AML-193 (cell line): Measurements from ENCODE around the gene PRSS27.
"Not testable (repeated sequence)": the region's sequence is repeated elsewhere in the genome, so short reads cannot be mapped to it uniquely, and the experiment has no call there.

ENCODE experiments used
- DNase-seq, 2 experiments: peaks; one replicate each; lab custom pipeline; 2025; lab: John Stamatoyannopoulos, UW

PRSS27 gene

GRCh38 chr16:2692948-2693651 lies 26.9 kb downstream of the PRSS27 start:
- no peak for DNase-seq

- DNase-seq: no peak
Measured at GRCh38 chr16:2692251-2692947, 27.6 kb downstream of the PRSS27 start.

GRCh38 chr16:2691491-2692248 lies 28.4 kb downstream of the PRSS27 start:
- no peak for DNase-seq

- DNase-seq: no peak
Measured at GRCh38 chr16:2690852-2691251, 29.2 kb downstream of the PRSS27 start.

- DNase-seq: no peak
Measured at GRCh38 chr16:2689968-2690801, 29.8 kb downstream of the PRSS27 start.

GRCh38 chr16:2689422-2689821 lies 30.6 kb downstream of the PRSS27 start:
- not testable (repeated sequence) for DNase-seq

GRCh38 chr16:2687531-2688308 lies 32.3 kb downstream of the PRSS27 start:
- DNase-seq: no peak

- DNase-seq: peak; percentile 87 to 88
Measured at GRCh38 chr16:2686912-2687507, 33.0 kb downstream of the PRSS27 start.

GRCh38 chr16:2686075-2686474 lies 33.9 kb downstream of the PRSS27 start:
- not testable (repeated sequence) for DNase-seq

GRCh38 chr16:2683041-2683440 lies 37.0 kb downstream of the PRSS27 start:
- not testable (repeated sequence) for DNase-seq

GRCh38 chr16:2682209-2683021 lies 37.6 kb downstream of the PRSS27 start, which contains the start of gene KCTD5:
TSS of gene KCTD5 (plus strand) at chr16:2682523. CDS start at chr16:2682549, 26 bp downstream.
- peak; percentile 87 to 88 for DNase-seq

GRCh38 chr16:2680360-2680759 lies 39.7 kb downstream of the PRSS27 start:
- not testable (repeated sequence) for DNase-seq

GRCh38 chr16:2679902-2680301 lies 40.1 kb downstream of the PRSS27 start:
- not testable (repeated sequence) for DNase-seq

- DNase-seq: not testable (repeated sequence)
Measured at GRCh38 chr16:2678206-2678965, 41.6 kb downstream of the PRSS27 start.

GRCh38 chr16:2676937-2677336 lies 43.1 kb downstream of the PRSS27 start:
- DNase-seq: not testable (repeated sequence)

GRCh38 chr16:2675714-2676113 lies 44.3 kb downstream of the PRSS27 start:
- no peak for DNase-seq

- DNase-seq: no peak
Measured at GRCh38 chr16:2675021-2675420, 45.0 kb downstream of the PRSS27 start.

- peak; percentile 83 to 85 for DNase-seq
Measured at GRCh38 chr16:2673066-2673999, 46.7 kb downstream of the PRSS27 start.
